NCI-H1105 (cell line): ENCODE data around the gene BOD1L2.

ENCODE experiments used
- DNase-seq: peaks from one replicate; lab custom pipeline; 2025; lab: John Stamatoyannopoulos, UW

The BOD1L2 gene

GRCh38 chr18:57150828-57151227, 3.9 kb downstream of the BOD1L2 start:
- peak; percentile 12 for DNase-seq

GRCh38 chr18:57154191-57154830, 7.4 kb downstream of the BOD1L2 start:
- no peak for DNase-seq

GRCh38 chr18:57164401-57164800, 17.5 kb downstream of the BOD1L2 start:
- no peak for DNase-seq

- no peak for DNase-seq
These were observed 20.9 kb downstream of the BOD1L2 start for GRCh38 chr18:57167617-57168308.

- no peak for DNase-seq
These were observed 24.1 kb downstream of the BOD1L2 start for GRCh38 chr18:57171026-57171425.

GRCh38 chr18:57175532-57175931, 28.6 kb downstream of the BOD1L2 start:
- no peak for DNase-seq

DNA sequence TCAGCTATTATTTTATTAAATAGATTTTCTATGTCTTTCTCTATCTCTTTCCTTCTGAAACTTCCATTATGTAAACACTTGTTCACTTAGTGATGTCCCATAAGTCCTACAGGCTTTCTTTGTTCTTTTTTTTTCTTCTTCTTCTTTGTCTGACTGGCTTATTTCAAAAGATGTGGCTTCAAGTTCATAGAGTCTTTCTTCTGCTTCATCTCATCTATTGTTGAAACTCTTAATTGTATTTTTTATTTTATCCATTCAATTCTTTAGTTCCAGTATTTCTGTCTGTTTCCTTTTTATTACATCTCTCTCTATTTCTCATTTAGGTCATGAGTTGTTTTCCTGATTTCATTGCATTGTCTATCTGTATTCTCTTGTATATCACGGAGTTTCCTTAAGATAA, 38.5 kb downstream of the BOD1L2 start:
- DNase-seq, result no peak

DNA sequence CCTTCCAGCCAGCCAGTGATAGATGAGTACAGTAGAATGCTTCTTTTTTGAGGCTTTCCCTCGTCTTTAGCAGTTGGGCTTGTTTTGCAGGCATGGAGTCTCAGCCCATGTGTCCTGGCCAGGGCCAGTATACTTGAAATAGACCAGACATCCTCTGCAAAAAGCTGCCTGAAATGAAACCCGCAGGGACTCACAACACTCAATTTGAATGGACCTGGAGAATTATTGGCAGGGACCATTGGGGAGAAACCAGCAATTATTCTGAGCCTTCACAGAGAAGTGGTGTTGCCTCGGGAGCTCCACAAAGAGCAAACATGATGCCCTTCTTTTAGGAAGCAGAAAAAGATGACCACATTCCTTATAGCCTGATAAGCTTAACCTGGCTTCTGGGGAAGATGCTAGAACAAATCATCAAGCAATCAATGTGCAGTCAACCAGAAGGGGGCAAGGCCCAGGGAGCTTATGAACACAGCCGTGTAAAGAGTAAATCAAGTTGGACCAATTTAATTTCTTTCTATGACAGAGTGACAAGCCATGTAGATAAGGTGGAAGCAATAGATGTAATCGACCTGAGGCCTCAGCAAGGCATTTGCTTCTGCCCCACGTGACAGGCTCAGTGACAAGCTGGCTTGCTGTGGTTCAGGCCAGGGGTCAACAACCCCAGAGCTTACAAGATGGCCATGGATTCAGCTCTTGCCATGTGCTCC, 42.1 kb downstream of the BOD1L2 start:
- DNase-seq, result no peak

DNA sequence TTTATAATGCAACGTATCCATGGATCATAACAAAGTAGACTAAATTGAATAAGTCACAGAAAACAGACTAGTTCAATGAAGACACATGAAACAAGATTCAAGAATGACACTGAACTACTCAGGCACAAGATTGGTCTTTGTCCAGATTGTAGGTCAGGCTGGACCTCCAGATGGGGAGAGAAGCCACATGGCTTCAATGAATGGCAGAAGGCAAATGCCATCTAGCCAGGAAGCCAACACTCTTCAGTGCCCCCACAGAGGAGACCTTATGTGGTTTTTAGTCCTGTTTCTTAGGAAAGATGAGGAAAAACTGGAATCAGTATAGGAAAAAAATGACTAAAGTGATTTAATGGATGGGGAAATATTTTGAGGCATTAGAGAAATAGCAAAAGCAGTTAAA, 43.1 kb downstream of the BOD1L2 start:
- no peak for DNase-seq

GRCh38 chr18:57194070-57194469, 47.2 kb downstream of the BOD1L2 start:
- DNase-seq, result no peak

DNA sequence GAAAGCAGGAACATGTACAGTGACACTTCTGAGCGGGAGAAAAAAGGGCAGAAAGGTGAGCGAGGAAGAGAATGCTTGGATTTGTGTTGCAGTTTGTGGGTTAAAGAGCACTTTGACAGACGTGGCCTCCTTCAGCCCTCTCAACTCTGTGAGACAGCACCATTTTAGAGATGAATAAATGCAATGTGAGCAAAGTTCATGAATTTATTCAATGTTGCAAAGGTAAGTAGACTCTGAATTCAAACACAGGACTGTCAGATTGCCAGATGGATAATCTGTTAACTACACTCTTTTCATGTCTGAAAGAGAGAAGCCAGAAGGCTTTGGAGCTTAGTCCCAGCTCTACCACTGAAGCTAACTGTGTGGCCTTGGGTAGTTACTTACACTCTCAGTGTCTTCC, 47.7 kb downstream of the BOD1L2 start:
- DNase-seq, result no peak

DNA sequence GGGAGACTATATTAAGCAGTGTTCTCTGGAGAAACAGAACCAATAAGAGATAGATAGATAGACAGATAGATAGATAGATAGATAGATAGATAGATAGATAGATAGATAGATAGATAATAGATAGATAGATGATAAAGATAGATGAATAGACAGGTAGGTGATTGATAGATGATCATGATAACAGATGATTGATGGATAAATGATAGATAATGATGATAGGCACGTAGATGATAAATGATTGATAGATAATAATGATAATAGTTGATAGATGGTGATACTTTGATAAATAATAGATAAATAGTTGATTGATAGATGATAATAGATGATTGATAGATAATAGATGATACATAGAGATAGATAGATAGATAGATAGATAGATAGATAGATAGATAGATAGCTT, 48.5 kb downstream of the BOD1L2 start:
- DNase-seq, result no peak

GRCh38 chr18:57197261-57197660, 50.4 kb downstream of the BOD1L2 start:
- DNase-seq, result no peak

DNA sequence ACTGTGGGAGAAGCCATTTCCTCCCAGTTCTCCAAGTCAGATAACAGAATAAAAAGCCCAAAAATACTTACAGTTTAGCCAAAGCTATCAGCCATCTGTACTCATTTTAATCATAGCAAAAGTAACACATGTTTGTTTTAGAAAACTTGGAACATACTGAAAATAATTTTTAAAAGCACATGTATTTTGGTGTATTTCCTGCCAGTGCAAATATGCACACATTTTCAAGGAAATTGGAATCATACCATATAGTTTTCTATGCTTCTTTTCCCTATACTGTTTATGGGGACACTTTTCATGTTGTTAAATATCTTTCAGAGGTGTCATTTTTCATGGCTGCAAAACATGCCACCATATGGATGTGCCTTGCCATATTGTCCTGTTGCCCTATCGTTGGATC, 51.2 kb downstream of the BOD1L2 start:
- DNase-seq, result no peak
